Naive B cell (primary cell): ENCODE data around the gene GNMT. TPM values are rescaled to one million over a fixed set of nuclear protein-coding genes. Genes with fewer than 3 reads are reported as not detected.
A peak's percentile ranks its signal among the peaks of the same experiment; 100 is the strongest.

Source experiments
- ATAC-seq, 2 donors: fragments of 150-1000 bp; cut with Tn5 transposase; 2 replicates each; pipeline ENCODE4 v1.10.0; 2021; ENCODE audit warnings: low read depth in 2 of 2, mild to moderate bottlenecking in 2 of 2, moderate library complexity in 2 of 2
- DNase-seq: peaks from one replicate; pipeline ENCODE4 v3.0.0; 2022
- H3K27ac Mint-ChIP-seq, 6 donors: one replicate each; pipeline ENCODE4 v1.8.0; 2020 to 2022; ENCODE audit warnings: mild to moderate bottlenecking in 6 of 6, mixed read lengths in 6 of 6, moderate library complexity in 5 of 6, inconsistent platforms in 2 of 6
- H3K27me3 Mint-ChIP-seq, 3 donors: one replicate each; pipeline ENCODE4 v1.8.0; 2021 to 2022; ENCODE audit warnings: mixed read lengths in 3 of 3, mild to moderate bottlenecking in 1 of 3
- H3K36me3 Mint-ChIP-seq, 2 donors: one replicate each; pipeline ENCODE4 v1.8.0; 2020 to 2022; ENCODE audit warnings: mixed read lengths in 2 of 2, inconsistent platforms in 1 of 2, mild to moderate bottlenecking in 1 of 2
- H3K4me1 Mint-ChIP-seq, 3 donors: one replicate each; pipeline ENCODE4 v1.8.0; 2020 to 2022; ENCODE audit warnings: mixed read lengths in 3 of 3, inconsistent platforms in 1 of 3, mild to moderate bottlenecking in 1 of 3, moderate library complexity in 1 of 3
- H3K4me3 Mint-ChIP-seq, 8 donors: one replicate each; pipeline ENCODE4 v1.8.0; 2020 to 2022; ENCODE audit warnings: mild to moderate bottlenecking in 8 of 8, mixed read lengths in 8 of 8, moderate library complexity in 8 of 8, inconsistent platforms in 2 of 8
- H3K9me3 Mint-ChIP-seq, 7 donors: one replicate each; pipeline ENCODE4 v1.8.0; 2020 to 2022; ENCODE audit warnings: mixed read lengths in 7 of 7, mild to moderate bottlenecking in 5 of 7, inconsistent platforms in 2 of 7, moderate library complexity in 1 of 7
- polyA plus RNA-seq, 6 donors: library from polyadenylated mRNA; unstranded; fragments of 300-500 nt; fragmentation: Illumina TruSeq; gene quantifications; one replicate each; pipeline ENCODE4 v1.2.3, GENCODE V29; 2021; ENCODE audit warnings: low read depth in 6 of 6

The GNMT gene
- polyA plus RNA-seq, 6 donors from 2014 or later = 0.26 to 1.1 (median 0.28) TPM; not detected in 2

- no peak overlapping the region for H3K4me3 Mint-ChIP-seq
- DNase-seq = no peak
- H3K27ac Mint-ChIP-seq = no peak overlapping the region
- no peaks in the 10 kb centered on the region for H3K36me3 Mint-ChIP-seq
- no peak for ATAC-seq
- no peaks in the 10 kb centered on the region for H3K9me3 Mint-ChIP-seq
- H3K27me3 Mint-ChIP-seq = peaks cover 0 to 21% (median 0%) of the 10 kb centered on the region in 3 donors
- peaks cover 14 to 16% (median 14%) of the 10 kb centered on the region in 3 donors for H3K4me1 Mint-ChIP-seq
These were observed 2.4 kb upstream of the GNMT start for GRCh38 chr6:42958125-42958524.

GRCh38 chr6:42959917-42960242, 674 bp upstream of the GNMT start:
- Mint-ChIP-seq H3K4me3 (peak overlapping the region; percentile 75 to 89 (median 80)), H3K36me3 (no peaks in the 10 kb centered on the region), H3K27ac (peak overlapping the region in 1 of 6 donors; percentile 62), H3K27me3 (peaks cover 0 to 21% (median 0%) of the 10 kb centered on the region in 3 donors), H3K4me1 (peaks cover 14 to 16% (median 14%) of the 10 kb centered on the region in 3 donors), H3K9me3 (no peaks in the 10 kb centered on the region)
- DNase-seq = no peak
- ATAC-seq = no peak

- Mint-ChIP-seq H3K36me3 (peaks cover 0 to 8% of the 10 kb centered on the region in 2 donors), H3K27ac (no peak overlapping the region)
These were observed 491 bp downstream of the GNMT start for GRCh38 chr6:42961020-42961470.

GRCh38 chr6:42962096-42962495, 1.5 kb downstream of the GNMT start:
- Mint-ChIP-seq H3K36me3 (peaks cover 0 to 8% of the 10 kb centered on the region in 2 donors), H3K4me3 (peak overlapping the region in 3 of 8 donors; percentile 26 to 84 (median 33)), H3K4me1 (peaks cover 14 to 16% (median 14%) of the 10 kb centered on the region in 3 donors), H3K27ac (peak overlapping the region in 1 of 6 donors; percentile 47), H3K27me3 (peaks cover 0 to 21% (median 0%) of the 10 kb centered on the region in 3 donors), H3K9me3 (no peaks in the 10 kb centered on the region)
- ATAC-seq = no peak
- DNase-seq = no peak

More at GRCh38 chr6:42961020-42961470, 491 bp downstream of the GNMT start:
- Mint-ChIP-seq H3K9me3 (no peaks in the 10 kb centered on the region), H3K4me3 (peak overlapping the region in 6 of 8 donors; percentile 77 to 89 (median 80)), H3K4me1 (peaks cover 14 to 16% (median 14%) of the 10 kb centered on the region in 3 donors), H3K27me3 (peaks cover 0 to 21% (median 0%) of the 10 kb centered on the region in 3 donors)
- DNase-seq (no peak), ATAC-seq (no peak)

- no peak for DNase-seq
- Mint-ChIP-seq H3K9me3 (no peaks in the 10 kb centered on the region), H3K4me1 (peaks cover 14 to 18% (median 14%) of the 10 kb centered on the region in 3 donors), H3K36me3 (peaks cover 0 to 12% of the 10 kb centered on the region in 2 donors), H3K27me3 (peaks cover 0 to 21% (median 0%) of the 10 kb centered on the region in 3 donors), H3K4me3 (peak overlapping the region in 2 of 8 donors; percentile 26 to 37), H3K27ac (peak overlapping the region in 1 of 6 donors; percentile 47)
- no peak for ATAC-seq
These were observed 2.1 kb downstream of the GNMT start for GRCh38 chr6:42962502-42963178.

- DNase-seq = no peak
- H3K4me3 Mint-ChIP-seq = no peak overlapping the region
- ATAC-seq = no peak
- no peak overlapping the region for H3K27ac Mint-ChIP-seq
- no peaks in the 10 kb centered on the region for H3K9me3 Mint-ChIP-seq
- H3K4me1 Mint-ChIP-seq = peaks cover 14 to 19% (median 14%) of the 10 kb centered on the region in 3 donors
- H3K27me3 Mint-ChIP-seq = peaks cover 0 to 21% (median 0%) of the 10 kb centered on the region in 3 donors
- H3K36me3 Mint-ChIP-seq = peaks cover 0 to 15% of the 10 kb centered on the region in 2 donors
These were observed 2.8 kb downstream of the GNMT start for GRCh38 chr6:42963179-42963854.

GRCh38 chr6:42963855-42964605, 3.5 kb downstream of the GNMT start:
- Mint-ChIP-seq H3K27me3 (peaks cover 0 to 21% (median 0%) of the 10 kb centered on the region in 3 donors), H3K4me1 (peaks cover 14 to 19% (median 14%) of the 10 kb centered on the region in 3 donors), H3K36me3 (peaks cover 0 to 15% of the 10 kb centered on the region in 2 donors), H3K9me3 (no peaks in the 10 kb centered on the region), H3K4me3 (no peak overlapping the region), H3K27ac (peak overlapping the region in 1 of 6 donors; percentile 30)
- DNase-seq = no peak
- ATAC-seq = peak; percentile 37 to 44

- peaks cover 0 to 15% of the 10 kb centered on the region in 2 donors for H3K36me3 Mint-ChIP-seq
- DNase-seq = no peak
- no peaks in the 10 kb centered on the region for H3K9me3 Mint-ChIP-seq
- no peak overlapping the region for H3K4me3 Mint-ChIP-seq
- H3K27me3 Mint-ChIP-seq = peaks cover 0 to 12% (median 0%) of the 10 kb centered on the region in 3 donors
- H3K4me1 Mint-ChIP-seq = peaks cover 0 to 6% (median 2%) of the 10 kb centered on the region in 3 donors
- no peak for ATAC-seq
- no peak overlapping the region for H3K27ac Mint-ChIP-seq
These were observed 6.0 kb downstream of the GNMT start for GRCh38 chr6:42966571-42966970.

GRCh38 chr6:42967228-42967627, 6.7 kb downstream of the GNMT start:
- peaks cover 0 to 15% of the 10 kb centered on the region in 2 donors for H3K36me3 Mint-ChIP-seq
- H3K27me3 Mint-ChIP-seq = peaks cover 0 to 6% (median 0%) of the 10 kb centered on the region in 3 donors

GRCh38 chr6:42968126-42968701, 7.7 kb downstream of the GNMT start:
- Mint-ChIP-seq H3K27me3 (no peaks in the 10 kb centered on the region), H3K4me3 (no peak overlapping the region), H3K4me1 (peaks cover 0 to 7% (median 2%) of the 10 kb centered on the region in 3 donors), H3K27ac (no peak overlapping the region), H3K9me3 (no peaks in the 10 kb centered on the region), H3K36me3 (peaks cover 0 to 15% of the 10 kb centered on the region in 2 donors)
- ATAC-seq (no peak), DNase-seq (no peak)

More at GRCh38 chr6:42967228-42967627, 6.7 kb downstream of the GNMT start:
- H3K27ac Mint-ChIP-seq = peak overlapping the region in 1 of 6 donors; percentile 77
- H3K4me1 Mint-ChIP-seq = peaks cover 0 to 7% (median 2%) of the 10 kb centered on the region in 3 donors
- peak overlapping the region in 1 of 8 donors; percentile 19 for H3K4me3 Mint-ChIP-seq
- H3K9me3 Mint-ChIP-seq = no peaks in the 10 kb centered on the region
- DNase-seq (no peak), ATAC-seq (no peak)

GRCh38 chr6:42968783-42969182, 8.2 kb downstream of the GNMT start:
- Mint-ChIP-seq H3K27ac (no peak overlapping the region), H3K4me3 (no peak overlapping the region), H3K27me3 (no peaks in the 10 kb centered on the region), H3K36me3 (peaks cover 0 to 15% of the 10 kb centered on the region in 2 donors), H3K9me3 (no peaks in the 10 kb centered on the region), H3K4me1 (peaks cover 0 to 7% (median 5%) of the 10 kb centered on the region in 3 donors)
- no peak for DNase-seq
- no peak for ATAC-seq

- DNase-seq (no peak), ATAC-seq (no peak)
- Mint-ChIP-seq H3K9me3 (no peaks in the 10 kb centered on the region), H3K27me3 (no peaks in the 10 kb centered on the region), H3K4me3 (no peak overlapping the region), H3K4me1 (peaks cover 0 to 8% (median 7%) of the 10 kb centered on the region in 3 donors), H3K36me3 (peaks cover 0 to 15% of the 10 kb centered on the region in 2 donors), H3K27ac (no peak overlapping the region)
These were observed 8.9 kb downstream of the GNMT start for GRCh38 chr6:42969431-42969830.

- no peak for DNase-seq
- Mint-ChIP-seq H3K27ac (peak overlapping the region in 1 of 6 donors; percentile 24), H3K4me3 (no peak overlapping the region), H3K27me3 (no peaks in the 10 kb centered on the region), H3K9me3 (no peaks in the 10 kb centered on the region), H3K36me3 (peaks cover 0 to 15% of the 10 kb centered on the region in 2 donors), H3K4me1 (peaks cover 0 to 13% (median 7%) of the 10 kb centered on the region in 3 donors)
- no peak for ATAC-seq
These were observed 9.4 kb downstream of the GNMT start for GRCh38 chr6:42969934-42970333.
